HepG2 (cell line): ENCODE measurements around the gene RAB2B. TPM values are rescaled to one million over a fixed set of nuclear protein-coding genes. Genes with fewer than 3 reads are reported as not detected.

Experiments
- CSRNP1 ChIP-seq: sonication (generic); formaldehyde crosslinking; IDR thresholded peaks from 2 replicates; pipeline ENCODE4 v1.8.1; 2023; ENCODE audit warnings: mild to moderate bottlenecking, missing genetic modification reagents
- FOXA1 ChIP-seq, 2 experiments: fragments of 450-650 bp in 1 of 2; sonication (generic) in 1 of 2; formaldehyde crosslinking in 1 of 2; IDR thresholded peaks; 2 replicates each; pipeline versions ENCODE4 v1.4.0 to v1.6.1; 2016 to 2020; ENCODE audit warnings: missing genetic modification reagents in 1 of 2
- GABPA ChIP-seq, 2 experiments: IDR thresholded peaks; 2 replicates each; pipeline ENCODE4 v1.6.1; 2011 to 2016; ENCODE audit warnings: low read depth in 2 of 2, low read length in 1 of 2, missing biosample characterization in 1 of 2, missing genetic modification characterization in 1 of 2
- HNRNPL ChIP-seq: fragments of 200-400 bp; formaldehyde crosslinking; IDR thresholded peaks from 2 replicates; pipeline ENCODE4 v1.6.1; 2017; ENCODE audit warnings: mild to moderate bottlenecking, low read depth, low read length
- HOMEZ ChIP-seq: IDR thresholded peaks from 2 replicates; pipeline ENCODE4 v1.6.1; 2016; ENCODE audit warnings: low read depth
- HOXA3 ChIP-seq: sonication (generic); formaldehyde crosslinking; IDR thresholded peaks from 2 replicates; pipeline ENCODE4 v1.5.0; 2020; ENCODE audit warnings: missing genetic modification reagents
- KLF15 ChIP-seq: sonication (generic); formaldehyde crosslinking; IDR thresholded peaks from 2 replicates; pipeline ENCODE4 v1.8.1; 2023; ENCODE audit warnings: borderline replicate concordance, mild to moderate bottlenecking, inconsistent platforms, missing genetic modification reagents, mixed read lengths
- NONO ChIP-seq, 2 experiments: fragments of 450-650 bp in 1 of 2; sonication (generic) in 1 of 2; formaldehyde crosslinking in 1 of 2; IDR thresholded peaks in 1 of 2; conservative IDR thresholded peaks in 1 of 2; 2 replicates each; pipeline versions ENCODE4 v1.6.1 to v1.8.0; 2017 to 2022; ENCODE audit warnings: mild to moderate bottlenecking in 1 of 2, missing genetic modification reagents in 1 of 2, moderate library complexity in 1 of 2
- NPAS2 ChIP-seq: sonication (generic); formaldehyde crosslinking; IDR thresholded peaks from 2 replicates; pipeline ENCODE4 v1.8.0; 2022; ENCODE audit warnings: mild to moderate bottlenecking, missing genetic modification reagents, borderline replicate concordance
- RBAK ChIP-seq: sonication (generic); formaldehyde crosslinking; IDR thresholded peaks from 2 replicates; pipeline ENCODE4 v1.5.1; 2020; ENCODE audit warnings: mild to moderate bottlenecking, missing genetic modification reagents
- REST ChIP-seq, 2 experiments: IDR thresholded peaks; 2 replicates each; pipeline ENCODE4 v1.6.1; 2011 to 2012; ENCODE audit warnings: low read length in 2 of 2, borderline replicate concordance in 1 of 2, low read depth in 1 of 2, mild to moderate bottlenecking in 1 of 2, moderate library complexity in 1 of 2
- RXRB ChIP-seq: IDR thresholded peaks from 2 replicates; pipeline ENCODE4 v1.6.1; 2016; ENCODE audit warnings: borderline replicate concordance, missing genetic modification reagents, missing compliant biosample characterization
- SMC3 ChIP-seq: IDR thresholded peaks from 2 replicates; pipeline ENCODE4 v1.6.1; 2011; ENCODE audit warnings: low read length, improper control_type of control experiment
- TP53 ChIP-seq: sonication (generic); formaldehyde crosslinking; conservative IDR thresholded peaks from 2 replicates; pipeline ENCODE4 v1.4.0; 2020; ENCODE audit warnings: missing genetic modification reagents
- ZBTB8A ChIP-seq: sonication (generic); formaldehyde crosslinking; IDR thresholded peaks from 2 replicates; pipeline ENCODE4 v1.4.0; 2020; ENCODE audit warnings: mild to moderate bottlenecking, low read depth, missing genetic modification reagents, borderline replicate concordance
- ZFP1 ChIP-seq: IDR thresholded peaks from 2 replicates; pipeline ENCODE4 v1.6.1; 2016
- ZNF143 ChIP-seq: sonication (generic); formaldehyde crosslinking; IDR thresholded peaks from 2 replicates; pipeline ENCODE4 v1.4.0; 2020; ENCODE audit warnings: missing genetic modification reagents
- ZNF274 ChIP-seq: sonication (generic); formaldehyde crosslinking; IDR thresholded peaks from 2 replicates; pipeline ENCODE4 v1.5.1; 2020; ENCODE audit warnings: mild to moderate bottlenecking, missing genetic modification reagents
- ZNF329 ChIP-seq: sonication (generic); formaldehyde crosslinking; IDR thresholded peaks from 2 replicates; pipeline ENCODE4 v1.9.0; 2021; ENCODE audit warnings: low read depth, mild to moderate bottlenecking, missing genetic modification reagents
- ZNF607 ChIP-seq: sonication (generic); formaldehyde crosslinking; IDR thresholded peaks from 2 replicates; pipeline ENCODE4 v1.5.1; 2020; ENCODE audit warnings: missing genetic modification reagents, mild to moderate bottlenecking, borderline replicate concordance
- ZNF740 ChIP-seq: sonication (generic); formaldehyde crosslinking; IDR thresholded peaks from 2 replicates; pipeline ENCODE4 v1.4.0; 2020; ENCODE audit warnings: missing genetic modification reagents
- polyA plus RNA-seq, 8 experiments: library from polyadenylated mRNA; depleted of rRNA in 3 of 8; stranded (reverse) in 7 of 8; unstranded in 1 of 8; fragments of >200 nt; fragmentation: Illumina TruSeq in 4 of 8; extraction: Trizol in 4 of 8; gene quantifications; 2 replicates each; pipeline versions ENCODE4 v1.2.1 to v1.2.3, GENCODE V29; 2011 to 2016; ENCODE audit warnings: low read depth in 4 of 8, missing spikeins in 1 of 8, mixed read lengths in 1 of 8; ENCODE audit not compliant: insufficient read depth in 1 of 8
- total RNA-seq, 5 experiments: library from RNA; depleted of rRNA; stranded (reverse); fragments of >200 nt; fragmentation: Illumina TruSeq; extraction: Trizol; gene quantifications; 2 replicates each; pipeline ENCODE4 v1.2.3, GENCODE V29; 2016; ENCODE audit warnings: low read depth in 1 of 5

The RAB2B gene
- total and polyA plus RNA-seq, 2 of the 13 experiments (the other 11 are each of a cell fraction or from before 2014, with no cell fraction given) = 36.0 to 60.6 TPM

- TF ChIP-seq RBAK = no peak
- TF ChIP-seq HOXA3 (CRISPR knock-in tag) = peak; percentile 95
- TF ChIP-seq HNRNPL = 0 out of 2 replicates have a peak, but pooled peaks have one; percentile 47
- peak; percentile 41; the same call in 1 of the 2 replicates for TF ChIP-seq SMC3
- TF ChIP-seq KLF15 = no peak
- TF ChIP-seq ZNF740 (CRISPR knock-in tag) = no peak
- peak; percentile 87; the same call in 1 of the 2 replicates for TF ChIP-seq ZFP1 (CRISPR knock-in tag)
- TF ChIP-seq NPAS2 = no peak
- TF ChIP-seq GABPA (IDR thresholded peaks at IDR 0.05; ENCODE audit: low read depth, low read length) = peak; percentile 70
- TF ChIP-seq GABPA (CRISPR knock-in tag; IDR thresholded peaks at IDR 0.05; ENCODE audit: low read depth) = peak; percentile 93
- no peak for TF ChIP-seq TP53 (CRISPR knock-in tag)
- TF ChIP-seq ZBTB8A = no peak
- peak in 1 of 2 experiments; percentile 63; a peak in 1 of 4 replicates for TF ChIP-seq REST (IDR thresholded peaks at IDR 0.05; ENCODE audit: borderline replicate concordance in 1 of 2, low read depth in 1 of 2, low read length in 2 of 2)
- no peak for TF ChIP-seq NONO (IDR thresholded peaks at IDR 0.05)
- TF ChIP-seq NONO (CRISPR knock-in tag; conservative IDR thresholded peaks at IDR 0.05) = peak; percentile 94
- TF ChIP-seq ZNF274 = peak; percentile 63; the same call in 1 of the 2 replicates
- peak; percentile 80; the same call in 1 of the 2 replicates for TF ChIP-seq RXRB
- TF ChIP-seq FOXA1 (IDR thresholded peaks at IDR 0.05) = no peak
- no peak; the same call in 1 of the 2 replicates for TF ChIP-seq FOXA1 (CRISPR knock-in tag; IDR thresholded peaks at IDR 0.05)
- no peak; the same call in 1 of the 2 replicates for TF ChIP-seq CSRNP1 (CRISPR knock-in tag)
- no peak; the same call in 1 of the 2 replicates for TF ChIP-seq ZNF329
- TF ChIP-seq ZNF607 = 0 out of 2 replicates have a peak, but pooled peaks have one; percentile 49
- TF ChIP-seq ZNF143 (CRISPR knock-in tag) = peak; percentile 13; the same call in 1 of the 2 replicates
- TF ChIP-seq HOMEZ = peak; percentile 93
These were observed 20.7 kb downstream of the RAB2B start, which contains the start of gene CHD8 (continued) for GRCh38 chr14:21455912-21456667.
